Medulla oblongata (tissue), 1 donor: ENCODE results near the gene SIM1.

Source experiments
- DNase-seq: peaks from one replicate; pipeline ENCODE4 v3.0.0-alpha.2; 2015; ENCODE audit errors: extremely low spot score

Gene SIM1

DNA sequence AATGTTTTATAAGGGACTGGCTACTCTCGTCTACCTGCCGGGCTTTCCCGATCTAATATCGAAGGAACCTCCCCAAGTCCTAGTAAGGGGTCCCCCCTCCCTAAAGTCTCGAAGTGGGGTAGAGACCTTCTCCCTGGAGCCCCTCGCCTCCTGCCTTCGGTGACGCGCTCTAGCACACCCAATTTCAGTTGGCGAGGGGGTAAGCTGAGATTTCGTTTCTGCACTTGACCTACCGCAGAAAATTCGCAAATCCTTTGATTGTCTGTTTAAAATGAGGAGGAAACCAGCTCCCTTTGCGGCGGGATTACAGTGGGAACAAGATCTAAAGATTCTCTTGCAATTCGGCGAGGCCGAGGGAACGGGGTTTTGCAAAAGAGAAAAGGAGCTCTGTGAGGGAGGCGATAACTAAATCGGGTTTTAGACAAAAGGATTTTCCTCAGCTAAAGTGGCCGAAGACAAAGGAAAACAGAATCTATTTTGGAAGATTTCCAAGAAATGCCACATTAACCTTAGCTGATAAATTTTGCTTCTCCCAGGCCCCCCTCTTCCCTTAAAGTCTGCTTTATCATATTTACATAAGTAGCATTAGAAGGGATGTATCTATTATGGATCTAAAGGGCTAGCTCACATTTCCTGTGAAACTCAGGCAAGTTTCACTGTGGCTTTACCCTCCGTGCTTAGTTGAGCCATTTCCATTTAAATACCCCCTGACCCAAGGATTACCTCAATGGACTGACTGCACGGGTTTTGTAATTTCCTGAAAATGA is 8.4 kb downstream of the SIM1 start:
- DNase-seq: no peak

DNA sequence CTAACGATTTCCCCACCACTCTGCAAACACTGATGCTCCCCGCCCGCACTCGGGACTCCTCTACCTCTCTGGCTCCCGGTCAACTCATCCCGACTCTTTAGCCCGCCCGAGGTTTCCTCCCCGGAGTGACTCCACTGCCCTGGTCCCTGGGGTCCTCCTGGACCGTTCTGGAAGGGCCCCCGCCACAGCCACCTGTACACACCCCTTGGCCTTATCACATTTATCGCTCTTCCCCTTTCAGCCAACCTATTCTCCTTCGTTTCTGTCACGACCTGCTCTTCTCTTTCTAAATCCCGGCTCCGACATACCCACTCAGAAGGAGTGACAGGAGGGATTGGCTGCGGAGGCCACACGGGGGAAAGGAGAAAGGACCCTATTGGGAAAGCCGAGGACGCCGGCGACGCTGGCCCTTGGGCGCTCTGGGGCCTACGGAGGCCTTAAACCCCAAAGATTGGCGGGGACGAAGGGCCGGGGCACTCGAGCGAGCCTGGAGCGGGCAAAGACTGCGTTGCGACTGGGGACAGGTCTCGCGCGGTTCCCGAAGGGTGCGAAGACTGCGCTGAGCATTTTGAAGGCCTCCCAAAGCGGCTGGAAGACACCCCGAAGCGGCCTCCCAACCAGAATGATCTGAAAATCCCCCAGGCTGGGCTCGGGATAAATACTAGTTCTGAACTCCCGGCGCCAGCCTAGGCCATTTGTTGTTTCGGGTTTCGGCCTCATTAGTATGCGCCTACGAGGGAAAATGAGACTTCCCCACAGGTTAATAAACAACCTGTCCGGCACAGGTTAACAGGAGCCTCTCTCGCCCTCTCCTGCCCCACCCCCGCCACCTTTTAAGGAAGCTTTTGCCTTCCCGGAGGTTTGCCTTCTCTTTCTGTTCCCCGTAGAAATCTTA is 9.2 kb downstream of the SIM1 start:
- no peak for DNase-seq

DNA sequence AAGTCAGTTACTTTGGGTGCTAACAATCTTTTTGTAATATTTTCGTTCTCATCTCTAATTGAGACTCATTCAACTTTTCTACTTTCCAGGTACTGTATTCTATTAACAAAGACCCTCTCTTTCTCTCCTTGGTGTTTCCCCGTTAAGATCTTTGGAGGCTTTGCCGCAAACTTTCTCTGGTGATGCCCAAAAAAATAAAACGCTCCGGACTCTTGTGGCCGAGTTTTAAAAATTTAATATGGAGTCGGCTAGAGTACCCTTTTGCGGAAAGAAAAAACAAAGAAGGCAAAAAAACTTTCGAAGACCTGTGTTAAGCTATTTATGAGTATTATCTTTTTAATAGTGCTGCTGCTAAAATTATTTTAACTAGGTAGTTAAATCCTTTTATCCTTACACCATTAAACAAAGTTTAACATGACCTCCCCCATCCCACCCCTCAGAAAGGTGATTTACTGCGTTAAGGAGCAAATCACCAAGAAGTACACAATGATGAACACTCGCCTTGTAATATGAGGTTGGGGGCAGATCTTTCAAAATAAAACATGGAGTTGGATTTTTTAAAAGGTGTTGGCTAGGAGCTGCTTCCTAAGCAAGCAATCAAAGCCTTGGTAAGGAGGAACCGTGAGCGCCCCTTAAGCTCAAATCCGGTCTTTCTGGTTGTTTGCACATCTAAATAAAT is 10.0 kb downstream of the SIM1 start:
- no peak for DNase-seq

DNA sequence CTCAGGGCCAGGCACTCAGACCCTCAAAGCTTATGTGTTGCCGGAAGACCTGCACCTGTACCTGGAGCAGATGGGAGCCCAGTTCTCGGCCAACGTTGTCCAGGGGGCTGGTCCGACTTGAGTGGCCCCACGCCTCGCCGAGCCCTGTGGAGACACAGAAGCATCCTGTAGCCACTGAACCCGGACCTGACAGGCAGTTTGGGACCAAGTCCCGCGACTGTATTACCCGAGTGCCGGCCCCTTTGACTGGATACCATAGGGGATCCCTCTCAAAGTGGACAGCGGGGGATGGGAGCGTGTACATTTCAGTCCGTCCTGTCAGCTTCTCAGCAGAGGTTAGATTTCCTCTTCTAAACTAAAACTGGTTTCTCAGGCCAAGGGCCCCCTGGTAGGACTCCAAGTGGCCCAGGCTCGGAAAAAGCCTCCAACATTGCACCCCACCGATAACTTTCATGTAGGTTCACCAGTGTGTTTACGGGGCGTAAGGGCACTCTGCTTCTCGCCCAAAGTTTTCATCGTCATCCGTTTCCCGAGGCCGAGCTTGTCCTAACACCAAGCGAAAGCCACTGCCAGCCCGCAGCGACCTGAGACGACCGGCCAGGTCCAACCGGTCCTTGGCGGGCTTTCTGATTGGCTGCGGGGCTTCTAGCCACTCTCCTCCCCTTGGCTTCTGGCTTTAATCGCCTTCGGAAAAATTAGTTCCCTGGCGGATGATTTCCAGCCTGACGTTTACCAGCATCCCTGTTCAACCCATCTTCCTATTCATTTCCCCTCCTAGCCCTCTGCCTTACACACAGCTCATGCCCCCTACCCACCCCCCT is 10.8 kb downstream of the SIM1 start:
- DNase-seq: no peak

DNA sequence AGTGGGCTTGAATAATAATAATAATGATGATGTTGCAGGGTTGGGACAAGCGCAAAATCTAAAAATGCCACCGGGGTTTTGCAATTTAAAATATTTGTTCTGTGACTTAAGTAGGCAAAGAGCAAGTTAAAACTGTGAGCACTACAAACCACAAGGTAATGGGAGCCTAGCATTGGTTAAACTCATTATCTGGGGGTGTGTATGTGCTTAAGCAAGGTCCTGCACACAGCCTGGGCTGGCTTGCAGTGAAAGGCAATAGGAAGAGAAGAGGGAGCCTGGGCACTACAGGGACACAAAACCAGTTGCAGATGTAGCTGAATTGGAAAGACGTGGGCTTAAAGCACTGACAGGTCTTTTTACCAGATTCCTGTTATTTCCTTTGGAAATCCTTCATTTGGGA is 11.7 kb downstream of the SIM1 start:
- DNase-seq: no peak

DNA sequence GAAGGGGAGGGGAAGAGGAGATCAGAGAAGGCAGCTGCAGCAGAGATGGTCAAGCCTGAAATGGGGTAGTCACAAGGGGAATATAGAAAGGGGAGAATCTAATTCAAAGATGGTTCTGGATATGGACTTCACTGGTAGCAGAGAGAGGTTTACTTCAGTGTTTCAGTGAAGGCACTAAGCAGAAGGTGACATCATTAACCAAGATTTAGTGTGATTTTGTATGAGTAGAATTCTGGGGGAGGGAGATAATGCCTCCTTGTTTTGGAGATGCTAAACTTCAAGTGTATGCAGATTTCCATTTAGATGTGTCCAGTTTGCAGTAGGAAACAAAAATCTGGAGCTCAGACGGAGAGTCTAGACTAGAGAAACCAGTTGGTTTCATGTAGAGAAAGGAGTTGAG is 13.1 kb downstream of the SIM1 start:
- DNase-seq: no peak

DNA sequence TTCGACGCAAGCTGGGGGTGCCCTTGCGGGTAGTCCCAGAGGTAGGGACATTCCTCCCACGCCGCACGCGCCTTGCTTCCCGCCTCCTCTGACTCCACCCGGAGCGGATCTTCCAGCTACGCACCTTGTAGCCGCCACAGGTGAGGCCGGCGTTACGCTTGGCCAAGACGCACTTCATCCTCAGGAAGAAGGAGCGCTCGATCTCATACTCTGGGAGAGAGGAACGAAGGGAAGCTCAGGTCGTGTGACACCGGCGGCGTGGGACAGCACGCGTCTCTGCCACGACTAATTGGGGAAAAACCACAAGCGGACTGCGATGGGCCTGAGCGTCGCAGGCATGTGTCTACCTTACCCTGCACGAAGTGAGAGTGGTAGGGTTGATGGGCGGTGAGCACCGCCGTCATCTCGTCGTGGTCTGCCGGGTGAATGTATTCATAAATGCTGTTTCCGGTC is 15.5 kb downstream of the SIM1 start:
- DNase-seq: no peak

DNA sequence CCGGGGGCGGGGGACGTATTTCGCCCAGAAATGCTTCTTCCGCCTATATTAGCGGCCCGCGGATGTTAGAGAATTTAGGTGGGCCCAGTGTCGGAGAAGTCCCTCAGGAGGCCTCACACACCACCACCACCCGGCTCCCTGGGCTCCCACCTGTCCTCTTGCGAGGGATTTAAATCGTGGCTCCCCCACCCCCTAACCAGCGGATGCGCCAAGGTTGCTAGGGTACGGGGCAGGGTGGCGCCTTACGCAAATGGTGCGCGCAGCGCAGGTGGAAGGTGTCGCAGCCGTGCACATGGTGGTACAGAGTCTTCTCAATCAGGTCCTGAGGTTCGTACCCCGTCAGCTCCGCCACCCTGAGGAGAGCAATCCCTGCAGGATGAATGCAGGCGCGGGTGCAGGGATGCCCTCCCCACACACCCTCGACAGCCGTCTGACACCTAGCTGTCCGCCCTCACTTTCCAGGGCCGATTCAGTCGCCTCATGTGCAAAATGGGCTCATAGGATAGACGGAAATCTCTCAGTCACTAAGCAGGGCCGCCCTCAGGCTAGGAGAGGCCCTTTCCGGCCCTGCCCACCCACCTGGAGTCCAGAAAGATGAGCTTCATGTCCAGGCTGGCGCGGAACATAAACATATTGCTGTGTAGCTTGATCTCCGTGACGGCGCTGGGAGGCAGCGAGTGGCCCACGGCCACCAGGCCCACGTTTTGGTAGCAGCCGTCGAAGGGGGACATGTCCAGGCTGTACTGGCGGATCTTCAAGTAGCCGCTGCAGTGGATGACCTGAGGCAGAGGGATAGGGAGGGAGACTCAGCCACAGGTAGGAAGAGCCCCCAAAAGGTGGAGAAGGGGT is 16.6 kb downstream of the SIM1 start:
- no peak for DNase-seq

DNA sequence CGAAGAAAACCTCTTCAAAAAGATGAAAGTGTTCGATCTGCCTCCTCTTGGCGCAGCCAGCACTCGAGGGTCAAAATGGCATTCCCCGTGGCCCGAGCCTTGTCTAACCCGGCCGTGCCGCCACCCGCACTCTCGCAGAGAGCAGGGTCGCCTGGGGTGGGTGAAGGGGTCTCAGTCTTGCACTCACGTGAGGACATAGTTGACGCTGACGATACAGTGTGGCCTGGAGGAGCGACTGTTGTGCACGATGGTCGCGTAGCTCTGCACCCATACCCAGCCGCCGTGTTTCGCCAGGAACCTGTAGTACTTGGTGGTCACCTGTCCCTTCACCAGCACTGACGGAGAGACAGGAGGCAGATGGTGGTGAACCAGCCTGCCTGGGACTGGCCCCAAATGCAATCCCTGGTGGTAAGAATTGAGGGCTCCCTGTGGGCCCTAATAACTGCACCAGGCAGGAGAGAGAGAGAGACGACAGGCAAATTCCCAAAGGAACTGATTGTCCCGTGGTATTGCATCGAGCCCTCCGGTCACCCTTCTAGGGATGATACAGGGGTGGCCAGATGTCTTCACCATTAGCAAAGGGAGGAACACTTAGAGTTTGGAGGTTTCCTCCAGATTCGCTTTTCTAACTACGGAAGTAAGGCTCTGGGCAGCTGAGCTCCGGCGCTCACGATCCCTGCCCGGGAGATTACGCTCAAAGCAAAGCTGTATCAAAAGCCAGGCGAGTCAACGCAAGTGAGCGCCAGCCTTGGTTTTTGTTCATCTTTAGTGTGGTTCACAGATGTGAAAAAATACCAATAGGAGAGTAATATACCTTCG is 17.4 kb downstream of the SIM1 start:
- no peak for DNase-seq

DNA sequence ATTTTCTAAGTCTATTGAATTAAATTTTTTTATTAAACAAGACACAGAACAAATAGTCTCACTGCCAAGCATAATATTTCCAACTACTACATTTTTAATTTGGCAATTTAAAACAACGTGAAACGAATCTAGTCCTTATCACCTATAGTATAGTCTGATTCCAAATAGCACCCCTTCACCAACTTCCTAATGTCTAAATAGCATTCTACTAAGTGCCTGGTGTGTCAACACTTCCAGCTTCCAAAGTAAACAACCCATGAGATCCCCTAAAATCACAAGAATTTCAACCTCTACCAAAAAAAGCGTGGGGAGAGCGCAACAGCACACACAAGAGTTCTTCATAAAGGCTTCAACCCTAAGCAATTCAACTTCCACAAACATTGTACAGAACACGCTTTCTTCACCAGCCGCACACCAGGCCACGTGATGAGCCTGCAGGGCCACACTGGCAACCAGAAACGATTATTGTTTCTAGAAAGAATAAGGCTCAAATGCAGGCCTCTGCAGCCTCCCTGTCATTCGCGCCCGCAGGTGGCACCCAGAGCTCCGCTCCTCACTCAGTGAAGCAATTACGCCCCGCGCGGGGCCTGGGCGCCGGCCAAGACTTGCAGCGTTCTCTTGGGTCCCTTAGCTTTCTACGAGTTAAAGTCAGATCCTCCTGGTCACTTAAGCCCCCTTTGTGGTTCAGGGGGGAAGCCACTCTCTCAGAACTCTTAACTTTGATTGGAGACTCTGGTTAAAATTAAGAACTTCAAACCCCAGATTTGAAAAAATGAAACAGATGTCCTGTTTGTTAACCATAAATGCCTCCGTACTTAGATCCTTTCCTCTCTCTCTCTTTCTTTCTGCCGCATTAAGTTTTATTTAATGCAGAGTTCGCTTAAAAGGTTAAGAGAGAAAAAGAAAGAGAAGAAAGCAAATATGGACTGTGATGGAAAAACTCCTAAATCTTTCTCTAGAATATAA is 18.3 kb downstream of the SIM1 start:
- no peak for DNase-seq

DNA sequence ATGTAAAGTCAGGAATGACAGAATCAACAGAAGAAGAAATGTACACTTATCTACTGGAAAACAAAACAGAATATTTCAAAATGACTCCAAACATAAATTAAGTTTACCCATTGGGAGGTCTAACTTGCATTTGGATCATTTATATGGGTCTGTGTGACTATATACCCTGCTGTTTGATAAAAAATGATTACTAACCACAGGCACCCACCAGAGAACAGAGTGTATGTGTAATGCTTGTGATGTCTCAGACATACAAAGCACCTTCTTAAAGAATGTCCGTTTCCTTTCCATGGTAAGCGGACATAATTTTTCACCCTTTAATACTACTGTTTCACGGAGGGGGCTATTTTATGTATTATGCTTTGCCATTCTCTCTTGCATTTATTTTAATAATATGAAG is 19.2 kb downstream of the SIM1 start:
- DNase-seq: no peak

DNA sequence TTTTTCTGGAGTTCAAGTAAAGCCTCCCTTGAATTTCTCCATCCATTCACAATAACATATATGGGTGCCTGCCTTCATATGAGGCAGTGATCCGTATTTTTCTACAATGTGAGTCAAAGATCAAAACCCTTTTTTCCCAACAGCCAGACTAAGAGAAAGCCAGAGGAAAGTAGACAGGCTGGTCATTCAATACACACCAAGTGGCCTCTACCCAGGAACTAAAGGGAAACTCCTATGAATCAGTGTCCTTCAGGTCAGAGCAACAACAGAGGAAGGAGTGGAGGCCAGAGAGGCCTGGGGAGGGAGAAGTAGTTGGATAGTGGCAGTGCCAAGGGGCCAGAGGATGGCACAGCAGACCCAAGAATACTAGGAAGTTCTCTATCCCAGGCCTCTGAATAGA is 23.8 kb downstream of the SIM1 start:
- DNase-seq: no peak

DNA sequence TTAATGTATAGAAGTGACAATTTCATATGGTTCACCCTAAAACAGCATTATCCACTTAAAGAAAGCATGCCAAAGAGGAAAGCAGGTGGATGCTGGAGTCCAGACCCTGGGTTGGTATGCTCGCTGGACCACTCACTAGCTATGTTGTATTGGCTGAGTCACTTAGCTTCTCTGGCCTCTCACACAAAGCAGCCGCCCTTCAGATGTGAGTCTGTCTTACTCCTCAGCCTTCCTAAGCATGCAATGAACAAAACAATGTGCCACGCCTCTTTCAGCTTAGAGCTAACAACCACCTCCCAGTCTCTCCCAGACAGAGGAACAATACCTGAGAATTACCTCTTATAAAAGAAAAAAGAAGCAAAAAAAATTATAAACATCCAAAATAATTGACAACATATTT is 29.4 kb downstream of the SIM1 start:
- DNase-seq: no peak

DNA sequence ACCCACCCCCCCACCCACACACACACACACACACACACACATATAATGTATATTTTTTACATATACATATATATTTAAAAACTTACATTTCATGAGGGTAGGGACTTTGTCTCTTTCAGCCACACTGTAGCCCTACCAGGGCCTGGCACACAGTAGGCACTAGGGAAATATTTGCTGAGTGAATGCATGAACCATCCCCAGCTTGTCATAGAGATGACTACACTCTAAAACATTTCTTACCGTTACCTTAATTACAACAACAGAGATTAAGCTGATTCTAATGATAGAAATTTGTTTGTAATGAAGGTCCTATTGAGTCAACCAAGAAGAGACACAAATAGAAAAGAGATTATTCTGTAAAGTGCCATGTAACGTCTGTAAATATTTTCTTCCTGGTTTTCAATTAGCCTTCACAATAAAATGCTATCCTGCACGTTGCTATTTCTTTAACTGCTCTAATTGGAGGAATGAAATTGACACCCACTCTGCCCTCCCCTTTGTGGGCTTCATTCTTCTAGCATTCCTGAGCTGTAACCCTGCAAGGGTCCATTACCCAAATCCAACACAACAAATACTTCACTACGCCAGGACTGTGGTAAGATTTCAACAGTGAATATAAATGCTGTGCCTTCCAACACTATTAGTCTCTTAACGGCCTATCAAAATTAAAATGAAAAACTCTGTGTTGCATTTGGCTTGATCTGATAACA is 30.8 kb downstream of the SIM1 start:
- no peak for DNase-seq

DNA sequence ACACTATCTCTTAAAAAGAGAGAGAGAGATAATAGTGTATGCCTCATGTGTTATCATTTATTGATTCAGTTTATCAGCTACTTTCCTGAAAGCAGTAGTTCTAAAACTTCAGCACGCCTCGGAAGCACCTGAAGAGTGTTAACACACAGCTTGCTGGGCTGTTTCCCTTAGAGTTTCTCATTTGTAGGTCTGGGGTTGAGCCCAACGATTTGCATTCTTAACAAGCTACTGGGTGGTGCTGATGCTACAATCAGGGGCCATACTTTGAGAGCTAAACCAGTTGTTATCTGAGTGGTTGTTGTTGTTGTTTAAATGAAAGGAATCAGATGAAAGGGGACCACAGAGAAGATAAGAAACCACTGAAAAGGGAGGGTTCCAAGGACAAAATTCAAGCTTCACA is 32.6 kb downstream of the SIM1 start:
- DNase-seq: no peak

DNA sequence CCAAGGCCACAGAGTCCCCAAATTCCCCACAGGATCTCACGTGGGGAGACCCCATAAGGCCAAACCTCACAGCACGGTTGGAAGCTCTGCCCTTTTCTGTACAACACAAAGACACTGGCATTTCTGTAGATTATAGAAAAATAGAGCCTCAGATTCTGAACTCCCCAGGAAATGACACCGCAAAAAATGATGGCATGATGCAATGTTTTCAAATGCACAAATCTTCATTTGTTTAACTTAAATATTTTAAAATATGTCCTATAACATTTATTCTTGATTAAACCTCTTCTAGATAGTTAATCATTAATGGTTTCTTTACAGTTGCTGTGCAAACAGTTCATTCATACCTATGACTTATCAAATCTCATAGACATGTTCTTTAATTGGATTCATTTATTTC is 33.8 kb downstream of the SIM1 start:
- DNase-seq: no peak

DNA sequence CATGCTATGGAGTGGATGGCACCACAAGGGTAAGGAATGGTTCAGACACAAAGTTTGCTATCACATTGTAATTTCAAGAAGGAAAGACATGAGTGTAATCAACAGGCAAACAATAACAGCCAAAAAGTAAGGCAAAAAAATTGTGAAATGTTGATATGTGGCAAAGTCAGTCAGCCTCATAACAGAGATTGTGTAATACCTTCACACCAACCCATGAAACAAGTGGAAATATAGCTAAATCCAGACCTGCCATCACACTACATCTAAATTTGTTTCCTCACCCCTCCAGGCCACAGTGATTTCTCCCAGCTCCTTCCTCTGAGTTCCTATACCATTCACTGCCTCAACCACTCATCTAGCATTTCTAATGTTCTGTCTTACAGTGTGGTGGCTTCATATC is 37.3 kb downstream of the SIM1 start:
- DNase-seq: no peak

DNA sequence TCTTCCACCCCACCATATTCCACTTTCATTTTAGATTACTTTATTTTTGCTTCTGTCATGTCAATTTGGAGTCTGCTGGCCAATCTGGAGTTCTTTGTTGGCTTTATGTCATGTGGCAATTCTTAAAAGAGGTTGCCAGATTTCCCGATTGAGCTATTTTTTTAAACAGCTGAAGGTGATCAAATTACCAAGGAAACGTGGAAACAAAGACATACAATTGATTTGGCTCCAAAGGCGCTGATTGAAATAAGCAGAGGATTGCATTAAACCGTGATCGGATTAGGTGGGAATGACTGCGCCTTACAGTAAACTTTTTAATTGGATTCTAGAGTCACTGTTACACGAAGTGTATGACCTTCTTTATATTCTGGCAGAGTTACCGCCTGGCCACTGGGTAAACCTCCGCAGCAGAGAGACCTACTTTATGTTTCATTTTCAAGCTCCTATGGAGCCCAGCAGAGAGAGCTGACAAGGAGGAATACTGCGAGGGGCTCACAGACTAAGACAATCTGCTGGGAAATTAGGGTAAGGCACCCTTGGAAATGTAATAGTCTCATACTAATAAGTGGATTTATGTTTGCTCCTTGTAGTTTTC is 37.9 kb downstream of the SIM1 start:
- no peak for DNase-seq
